NAMALWA (cell line): Measurements from ENCODE around the gene NDEL1.

Experiments used
- DNase-seq: peaks from one replicate; pipeline ENCODE4 v3.0.0-alpha.2; 2015; ENCODE audit warnings: low spot score

Gene NDEL1

GRCh38 chr17:8479431-8479947 lies 43.8 kb downstream of the NDEL1 start:
- no peak for DNase-seq

GRCh38 chr17:8480011-8480976 lies 44.6 kb downstream of the NDEL1 start:
- DNase-seq = no peak

DNA sequence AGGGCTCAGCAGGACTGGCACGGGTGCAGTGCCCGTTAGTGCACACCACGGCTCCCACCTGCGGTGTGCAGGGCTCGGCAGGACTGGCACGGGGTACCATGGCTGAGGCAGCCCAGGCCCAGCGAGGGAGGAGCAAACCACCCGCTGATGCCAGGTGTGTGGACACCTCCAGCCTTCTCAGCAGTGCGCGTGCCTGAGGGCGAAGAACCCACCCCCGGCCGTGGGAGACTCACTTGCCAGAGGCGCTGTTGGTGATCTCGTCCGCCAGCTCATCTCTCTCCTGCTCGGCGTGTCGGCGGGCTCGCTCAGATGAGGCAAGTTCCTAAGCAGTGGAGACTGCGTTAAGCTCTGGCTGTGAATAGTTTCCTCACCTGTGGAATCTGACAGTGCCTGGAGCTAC lies 45.4 kb downstream of the NDEL1 start:
- DNase-seq = no peak

- DNase-seq = no peak
These were observed 46.0 kb downstream of the NDEL1 start for GRCh38 chr17:8481703-8482102.

DNA sequence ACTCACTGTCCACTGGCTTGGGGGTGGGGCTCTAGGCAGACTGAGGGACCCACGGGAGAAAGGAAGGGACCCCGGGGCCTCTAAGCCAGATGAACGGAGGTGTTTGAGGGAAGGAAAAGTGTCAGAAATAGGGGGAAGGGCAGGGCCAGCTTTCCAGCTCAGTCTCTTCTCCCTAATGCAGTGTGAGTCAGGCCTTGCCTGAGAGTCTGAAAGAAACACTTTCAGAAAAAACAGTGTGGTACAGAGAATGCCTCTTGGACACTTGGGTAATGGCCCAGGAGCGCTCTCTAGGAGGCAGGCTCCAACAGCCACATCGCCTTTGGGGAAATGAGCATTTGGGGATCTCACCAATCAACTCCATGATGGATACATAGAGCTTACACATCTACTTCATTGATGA lies 46.9 kb downstream of the NDEL1 start:
- DNase-seq = no peak

DNA sequence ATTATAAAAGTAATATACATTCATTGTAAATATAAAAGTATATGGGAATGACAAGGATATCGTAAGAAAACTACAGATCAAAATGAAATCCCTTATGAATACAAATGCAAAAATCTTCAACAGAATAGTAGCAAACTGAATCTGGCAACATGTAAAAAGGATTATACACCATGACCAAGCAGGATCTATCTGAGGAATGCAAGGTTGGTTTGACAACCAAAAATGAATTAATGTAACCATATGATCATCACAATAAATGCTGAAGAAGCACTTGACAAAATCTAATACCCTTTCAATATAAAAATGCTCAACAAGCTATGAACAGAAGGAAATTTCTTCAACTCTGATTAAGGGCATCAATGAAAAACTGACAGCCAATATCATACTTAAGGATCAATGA lies 48.8 kb downstream of the NDEL1 start:
- no peak for DNase-seq

- no peak for DNase-seq
These were observed 49.8 kb downstream of the NDEL1 start for GRCh38 chr17:8485491-8485890.

- no peak for DNase-seq
These were observed 51.5 kb downstream of the NDEL1 start for GRCh38 chr17:8487130-8487645.

GRCh38 chr17:8487743-8488142 lies 52.1 kb downstream of the NDEL1 start:
- no peak for DNase-seq

GRCh38 chr17:8488491-8488890 lies 52.8 kb downstream of the NDEL1 start:
- DNase-seq = no peak

DNA sequence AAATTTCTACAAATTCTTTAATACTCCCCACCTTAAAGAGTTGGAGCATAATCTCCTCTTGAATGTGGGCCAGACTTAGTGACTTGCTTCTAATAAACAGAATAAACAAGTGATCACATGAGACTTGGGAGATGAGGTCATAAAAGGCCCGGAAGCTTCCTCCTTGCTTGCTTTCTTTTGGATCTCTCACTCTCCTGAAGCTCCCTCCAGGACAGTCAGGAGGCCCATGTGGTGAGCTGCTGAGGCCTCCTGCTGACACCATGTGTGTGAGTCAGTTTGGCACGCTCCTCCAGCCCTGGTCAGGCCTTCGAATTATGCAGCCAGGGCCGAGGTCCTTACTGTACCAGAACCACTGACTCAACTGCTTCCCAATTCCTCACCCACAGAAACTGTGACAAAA lies 53.2 kb downstream of the NDEL1 start:
- no peak for DNase-seq

DNA sequence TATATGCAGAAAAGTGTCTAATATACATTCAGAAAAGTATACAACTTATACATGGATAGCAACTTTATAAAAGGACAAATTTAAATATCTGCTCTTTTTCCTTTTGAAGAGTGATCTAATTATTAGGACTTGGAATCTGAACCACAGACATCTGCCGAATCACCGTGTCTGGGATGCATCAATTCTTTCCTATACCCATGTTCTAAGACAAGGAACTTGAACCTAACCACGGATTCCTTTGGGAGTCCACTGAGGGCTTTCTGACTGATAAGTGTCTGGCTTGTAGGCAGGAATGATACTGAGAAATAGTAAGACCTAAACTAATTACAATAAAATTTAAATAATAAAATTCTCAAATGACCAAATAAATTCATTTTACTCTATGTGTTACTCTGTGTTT lies 54.2 kb downstream of the NDEL1 start:
- no peak for DNase-seq

DNA sequence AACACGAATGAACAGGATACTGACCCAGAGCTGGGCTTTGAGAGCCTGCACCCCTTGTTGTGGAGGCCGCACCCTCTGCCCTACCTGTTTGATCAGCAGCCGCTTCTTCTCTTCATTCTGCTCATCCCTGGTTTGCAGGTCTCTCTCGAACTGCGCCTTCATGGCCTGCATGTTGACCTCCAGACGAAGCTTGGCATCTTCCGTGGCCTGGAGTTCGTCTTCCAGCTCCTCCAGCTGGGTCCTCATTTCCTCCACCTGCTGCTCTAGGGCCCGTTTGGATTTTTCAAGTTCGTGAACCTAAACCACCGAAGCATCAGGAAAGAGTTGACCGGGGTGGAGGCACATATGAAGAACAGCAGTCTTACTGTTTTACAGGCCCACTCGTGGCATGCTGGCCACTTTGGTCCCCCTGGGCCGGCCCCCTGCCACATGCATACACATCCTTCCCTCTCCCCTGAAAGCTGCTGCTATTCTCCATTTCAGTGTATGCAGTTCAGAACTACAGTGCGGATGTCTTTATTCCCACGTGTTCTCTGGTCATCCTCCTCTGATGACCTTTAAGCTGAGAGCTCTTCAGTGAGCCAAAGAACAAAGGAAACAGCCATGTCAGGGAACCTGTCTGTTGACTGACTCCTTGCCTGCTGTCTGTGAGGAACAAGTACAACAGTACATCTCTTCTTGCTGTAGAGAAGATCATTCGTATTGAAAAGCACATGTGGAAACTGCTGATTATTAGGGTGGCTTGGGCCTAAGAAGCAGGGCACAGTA lies 54.8 kb downstream of the NDEL1 start:
- no peak for DNase-seq

DNA sequence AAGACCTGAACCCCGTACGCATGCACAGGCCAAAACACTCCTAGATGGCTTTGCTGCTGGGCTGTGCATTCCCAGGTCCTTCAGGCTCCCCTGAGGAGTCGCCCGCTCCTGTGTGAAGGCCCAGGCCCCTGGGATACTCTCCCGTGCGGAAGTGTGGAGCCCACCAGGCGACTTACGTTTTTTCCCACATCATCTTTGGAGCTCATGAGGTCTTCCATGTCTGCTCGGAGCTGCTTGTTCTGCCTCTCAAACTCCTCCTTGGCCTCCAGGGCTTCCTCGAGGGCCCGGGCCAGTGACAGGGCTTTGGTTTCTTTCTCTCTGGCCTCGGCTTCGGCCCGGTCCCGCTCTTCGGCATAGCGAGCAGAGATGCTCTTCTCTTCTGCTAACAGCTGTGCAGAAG lies 56.4 kb downstream of the NDEL1 start:
- DNase-seq = no peak

DNA sequence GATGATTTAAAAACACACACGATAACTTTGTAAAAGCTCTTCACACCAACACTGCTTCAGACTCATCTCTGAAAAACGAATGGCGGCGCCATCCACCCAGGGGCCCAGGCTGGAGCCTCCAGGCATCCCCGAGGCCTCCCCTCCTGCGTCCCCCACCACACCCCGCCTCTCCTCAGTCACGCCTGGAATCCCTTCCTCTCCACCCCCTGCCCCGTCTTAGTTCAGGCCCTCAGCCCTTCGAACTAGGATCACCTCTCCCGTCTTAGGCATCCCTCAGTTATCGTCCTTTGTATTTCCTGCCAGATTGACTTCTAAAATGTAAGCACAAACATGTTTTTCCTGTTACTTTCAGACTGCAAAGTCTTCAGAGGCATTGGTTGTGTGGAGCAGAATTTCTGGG lies 58.3 kb downstream of the NDEL1 start:
- DNase-seq = no peak

DNA sequence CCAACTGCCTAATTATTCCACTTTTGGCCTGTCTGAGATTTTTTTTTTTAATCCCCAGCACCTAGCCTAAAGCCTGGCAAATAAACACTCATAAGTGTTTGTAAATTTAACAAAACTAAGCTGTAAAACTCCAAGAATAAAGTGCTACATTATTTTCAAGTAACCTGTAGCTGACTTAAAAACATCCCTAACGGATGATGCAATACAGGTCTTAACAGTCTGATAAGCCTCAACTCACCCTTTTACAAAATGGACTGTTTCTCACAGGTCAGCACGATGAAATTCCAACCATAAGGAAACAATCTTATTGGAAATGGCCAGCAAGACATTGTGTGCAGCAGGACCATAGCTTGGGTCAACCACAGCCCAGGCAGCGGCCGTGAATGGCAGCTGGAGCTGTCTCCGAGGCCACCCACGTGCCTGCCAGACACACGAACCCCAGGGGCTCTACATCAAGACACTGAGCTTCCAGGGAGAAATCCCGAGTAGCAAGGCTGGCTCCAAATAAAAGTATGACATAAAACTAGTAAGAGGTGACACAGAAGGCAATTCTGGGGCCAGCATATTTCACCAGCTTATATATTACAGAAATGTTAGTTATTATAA lies 58.9 kb downstream of the NDEL1 start:
- no peak for DNase-seq

GRCh38 chr17:8496081-8496480 lies 60.4 kb downstream of the NDEL1 start:
- no peak for DNase-seq

DNA sequence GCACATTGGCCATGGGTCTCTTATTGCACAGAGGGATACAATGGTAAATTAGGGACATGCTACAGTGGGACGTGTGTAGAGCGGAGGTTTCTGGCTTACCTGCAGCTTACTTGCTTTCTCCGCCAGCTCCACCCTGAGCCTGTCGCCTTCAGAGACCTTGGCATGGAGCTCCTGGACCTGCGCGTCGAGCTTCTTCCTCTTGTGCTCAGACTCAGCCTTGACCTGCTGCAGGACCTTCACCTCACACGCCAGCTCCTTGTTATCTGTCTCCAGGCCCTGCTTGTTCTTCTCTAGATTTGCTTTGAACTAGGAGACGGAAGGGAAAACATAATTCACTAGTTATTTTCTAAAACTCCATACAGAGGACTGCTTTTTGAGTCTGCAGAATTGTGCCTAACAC lies 63.5 kb downstream of the NDEL1 start:
- DNase-seq = no peak

- DNase-seq = no peak
These were observed 63.9 kb downstream of the NDEL1 start for GRCh38 chr17:8499614-8500013.

GRCh38 chr17:8500609-8501008 lies 64.9 kb downstream of the NDEL1 start:
- no peak for DNase-seq

DNA sequence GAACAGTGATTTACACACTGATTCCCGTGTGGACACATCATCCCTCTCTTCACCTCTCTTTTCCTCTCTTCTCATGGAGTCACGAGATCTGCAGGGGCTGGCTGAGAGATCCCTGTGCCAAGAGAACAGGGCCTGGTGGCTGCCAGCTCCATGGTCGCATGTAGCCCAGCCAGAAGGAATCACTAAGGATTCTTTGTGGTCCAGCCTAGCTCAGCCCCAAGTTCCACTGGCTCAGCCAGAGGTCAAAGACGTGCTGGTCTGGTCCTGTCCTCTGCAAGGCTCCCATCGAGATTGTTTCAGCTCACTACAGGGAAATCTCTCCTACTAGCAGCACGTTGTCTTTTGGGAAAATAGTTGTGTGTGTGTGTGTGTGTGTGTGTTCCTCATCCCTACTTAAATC lies 66.4 kb downstream of the NDEL1 start:
- no peak for DNase-seq

DNA sequence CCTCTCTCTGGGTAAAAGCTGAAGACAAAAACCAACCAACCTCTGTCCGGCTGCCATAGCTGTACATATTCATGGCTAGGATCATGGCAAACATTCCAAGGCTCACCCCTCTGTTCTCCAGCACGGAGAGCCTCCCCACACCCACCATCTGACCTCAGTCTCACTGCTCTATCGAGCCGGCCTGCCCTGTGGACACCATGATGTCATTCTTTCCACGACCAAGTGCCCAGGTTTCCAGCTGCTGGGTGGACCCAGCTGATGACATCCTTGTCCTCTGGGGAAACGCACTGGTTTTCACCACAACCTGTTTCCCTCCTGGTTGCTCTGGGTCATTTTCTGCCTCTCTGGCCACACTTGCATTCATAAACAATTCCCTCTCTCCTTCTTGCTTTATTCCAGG lies 67.7 kb downstream of the NDEL1 start:
- no peak for DNase-seq
